Measurements from ENCODE around the gene GRK4.

DNA sequence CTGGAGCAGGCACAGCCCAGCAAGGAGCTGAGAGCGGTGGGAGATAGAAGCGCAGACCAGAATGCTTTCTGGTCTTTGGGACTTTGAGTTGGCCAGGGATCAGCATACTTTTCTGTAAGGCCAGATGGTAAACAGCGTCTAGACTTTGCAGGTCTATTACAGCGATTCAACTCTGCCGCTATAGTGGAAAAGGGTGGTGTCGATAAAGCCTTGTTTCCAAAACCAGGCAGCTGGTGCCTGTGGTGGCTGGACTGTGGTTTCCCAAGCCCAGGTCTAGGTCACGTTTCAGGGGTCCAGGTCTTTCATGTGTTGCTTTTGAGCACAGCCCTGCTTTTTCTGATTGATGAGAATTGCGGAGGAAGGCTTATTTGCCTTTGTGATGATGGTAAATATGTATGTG lies 70.9 kb downstream of the GRK4 start:
- TF ChIP-seq EP300 (IDR thresholded peaks at IDR 0.05; ENCODE audit: borderline replicate concordance) (no peak), EGR1 (IDR thresholded peaks at IDR 0.05) (no peak), CREB1 (IDR thresholded peaks at IDR 0.05; ENCODE audit: low read depth) (no peak), TAF1 (IDR thresholded peaks at IDR 0.05; ENCODE audit: low read depth) (no peak), RAD21 (IDR thresholded peaks at IDR 0.05; ENCODE audit: low read depth) (no peak), ZBTB7A (IDR thresholded peaks at IDR 0.05; ENCODE audit: low read depth) (no peak)
- TF ChIP-seq, protein P1, sequence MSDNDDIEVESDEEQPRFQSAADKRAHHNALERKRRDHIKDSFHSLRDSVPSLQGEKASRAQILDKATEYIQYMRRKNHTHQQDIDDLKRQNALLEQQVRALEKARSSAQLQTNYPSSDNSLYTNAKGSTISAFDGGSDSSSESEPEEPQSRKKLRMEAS (IDR thresholded peaks at IDR 0.05) = no peak
- TF ChIP-seq, protein P2, sequence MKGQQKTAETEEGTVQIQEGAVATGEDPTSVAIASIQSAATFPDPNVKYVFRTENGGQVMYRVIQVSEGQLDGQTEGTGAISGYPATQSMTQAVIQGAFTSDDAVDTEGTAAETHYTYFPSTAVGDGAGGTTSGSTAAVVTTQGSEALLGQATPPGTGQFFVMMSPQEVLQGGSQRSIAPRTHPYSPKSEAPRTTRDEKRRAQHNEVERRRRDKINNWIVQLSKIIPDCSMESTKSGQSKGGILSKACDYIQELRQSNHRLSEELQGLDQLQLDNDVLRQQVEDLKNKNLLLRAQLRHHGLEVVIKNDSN (IDR thresholded peaks at IDR 0.05) = no peak

Measured in Ishikawa (cell line).